NCI-H446 (cell line): ENCODE data around the gene CHL1.
A peak's percentile ranks its signal among the peaks of the same experiment; 100 is the strongest.

Experiments
- DNase-seq, 2 experiments: peaks; one replicate each; lab custom pipeline; 2025; lab: John Stamatoyannopoulos, UW

The CHL1 gene

DNA sequence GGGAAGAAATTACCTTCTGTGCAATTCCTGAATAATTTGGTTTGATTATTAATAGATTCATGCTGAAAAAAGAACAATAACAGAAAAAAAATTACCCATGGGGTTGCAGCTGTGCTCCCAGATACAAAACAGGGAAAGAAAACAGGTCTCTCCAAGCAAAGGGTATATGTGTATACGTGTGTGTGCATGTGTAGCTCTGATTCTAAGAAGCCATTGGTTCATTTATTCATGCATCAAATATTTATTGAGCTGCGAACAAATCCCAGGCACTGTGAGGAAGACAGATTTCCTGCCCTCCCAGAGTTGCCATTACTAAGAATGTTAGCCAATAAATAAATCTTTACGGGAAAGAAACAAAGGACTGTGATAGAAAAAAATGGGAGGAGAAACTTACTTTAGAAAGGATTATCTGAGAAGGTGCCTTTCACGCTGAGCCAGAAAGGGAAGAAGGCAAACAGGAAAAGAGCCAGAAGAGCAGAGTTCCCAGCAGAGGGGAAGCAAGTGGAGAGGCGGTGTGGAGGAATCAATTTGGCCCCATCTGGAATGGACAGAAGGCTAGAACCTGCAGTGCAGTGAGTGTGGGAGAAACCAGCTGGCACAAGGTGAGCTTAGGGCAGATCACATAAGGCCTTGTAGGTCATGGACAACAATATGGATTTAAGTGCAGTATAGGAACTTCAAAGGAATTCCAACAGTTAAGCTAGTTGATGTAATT lies 20.7 kb downstream of the CHL1 start:
- no peak for DNase-seq

DNA sequence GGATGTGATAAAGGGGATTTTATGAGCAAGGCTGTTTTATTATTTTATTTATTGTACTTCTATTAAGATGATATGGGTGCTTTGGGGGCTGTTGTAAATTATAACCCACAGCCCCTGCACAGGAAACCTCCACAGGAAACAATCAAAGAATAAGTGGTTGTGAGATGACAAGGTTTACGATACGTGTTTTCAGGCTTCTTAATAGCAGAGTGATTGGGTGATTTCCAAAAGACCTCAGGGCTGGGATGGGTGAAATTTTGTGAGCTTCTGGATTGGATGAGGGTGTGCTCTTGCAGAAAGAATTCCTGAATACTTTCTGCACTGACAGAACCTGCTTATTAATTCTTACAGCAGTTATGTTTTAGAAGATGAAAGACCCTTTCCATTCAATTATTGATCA lies 21.4 kb downstream of the CHL1 start:
- no peak for DNase-seq

- no peak for DNase-seq
Observed at GRCh38 chr3:228442-229182, 32.0 kb downstream of the CHL1 start.

DNA sequence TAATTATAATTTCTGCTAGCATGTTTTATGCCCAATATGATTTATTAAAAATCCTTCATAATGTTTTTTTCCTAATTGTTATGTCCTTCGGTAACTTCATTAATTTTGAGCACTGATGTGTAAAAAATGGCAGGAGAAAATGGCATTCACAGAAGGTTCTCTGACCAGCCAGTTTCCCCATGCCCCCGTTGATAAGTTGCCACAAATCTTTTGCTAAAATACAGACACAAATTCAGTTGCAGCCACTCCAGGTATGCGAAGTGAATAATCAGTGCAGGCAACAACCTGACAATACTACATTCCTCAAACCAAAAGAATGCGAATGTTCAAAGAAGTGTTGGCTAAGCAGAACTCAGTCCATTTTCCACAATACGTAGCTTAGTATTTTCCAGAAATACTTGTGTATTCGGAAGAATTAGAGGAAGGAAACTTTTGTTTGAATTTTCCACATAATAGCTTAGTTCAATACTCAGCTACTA lies 32.7 kb downstream of the CHL1 start:
- DNase-seq = no peak

DNA sequence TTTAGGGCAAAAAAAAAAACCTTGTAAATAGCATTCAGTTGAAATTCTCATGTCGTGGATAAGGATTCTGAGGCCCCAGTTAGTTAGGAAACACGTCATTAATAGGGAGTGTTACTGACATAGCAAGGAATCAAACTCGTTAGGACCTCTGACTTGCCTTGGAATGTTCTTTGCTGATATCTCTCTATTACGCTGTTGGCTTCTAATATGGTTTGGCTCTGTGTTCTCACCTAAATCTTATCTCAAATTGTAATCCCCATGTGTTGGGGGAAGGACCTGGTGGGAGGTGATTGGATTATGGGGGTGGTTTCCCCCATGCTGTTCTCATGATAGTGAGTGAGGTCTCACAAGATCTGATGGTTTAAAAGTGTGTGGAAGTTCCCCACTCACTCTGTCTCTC lies 40.3 kb downstream of the CHL1 start:
- DNase-seq = no peak

- DNase-seq = no peak
Observed at GRCh38 chr3:242602-243355, 46.2 kb downstream of the CHL1 start.

DNA sequence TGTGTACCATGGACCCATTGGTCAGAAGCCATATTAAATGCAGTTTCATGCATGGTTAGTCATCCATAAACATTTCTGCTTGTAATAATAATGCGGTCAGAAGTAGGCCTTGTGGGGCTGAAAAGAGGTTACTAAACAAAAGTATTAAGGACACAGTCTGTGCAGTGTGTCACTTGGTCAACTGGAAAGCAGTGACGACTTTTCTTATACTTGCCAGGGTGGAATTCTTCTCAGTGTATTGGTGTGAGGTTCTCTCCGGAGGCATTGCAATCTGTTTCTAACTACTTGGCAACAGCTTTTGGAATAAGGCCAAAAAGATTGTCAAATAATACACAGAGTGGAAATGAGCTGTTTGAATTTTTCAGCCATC lies 46.8 kb downstream of the CHL1 start:
- peak in 1 of 2 experiments; percentile 1 for DNase-seq

- no peak for DNase-seq
Observed at GRCh38 chr3:244041-244440, 47.5 kb downstream of the CHL1 start.

- no peak for DNase-seq
Observed at GRCh38 chr3:247916-248315, 51.4 kb downstream of the CHL1 start.

- no peak for DNase-seq
Observed at GRCh38 chr3:248864-249520, 52.4 kb downstream of the CHL1 start.

- DNase-seq = no peak
Observed at GRCh38 chr3:249587-250262, 53.2 kb downstream of the CHL1 start.

DNA sequence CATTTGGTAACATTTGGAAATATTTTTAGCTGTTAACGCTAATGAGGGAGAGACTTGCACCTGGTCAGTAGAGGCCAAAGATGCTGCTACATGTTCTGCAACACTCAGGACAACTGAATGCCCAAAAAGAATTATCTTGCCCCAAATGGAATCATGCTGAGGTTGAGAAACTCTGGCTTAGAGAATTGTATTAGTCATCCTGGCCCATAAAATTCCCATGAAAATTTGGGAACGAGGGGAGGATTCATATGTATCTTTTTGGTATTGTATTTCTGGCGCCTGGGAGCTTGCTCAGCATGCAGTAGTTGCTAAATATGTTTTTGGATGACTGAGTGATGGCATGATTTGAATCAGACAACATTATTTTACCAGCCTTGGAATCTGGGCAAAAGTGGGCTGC lies 59.9 kb downstream of the CHL1 start:
- no peak for DNase-seq

GRCh38 chr3:257826-258225 lies 61.3 kb downstream of the CHL1 start:
- no peak for DNase-seq

GRCh38 chr3:260898-261297 lies 64.3 kb downstream of the CHL1 start:
- DNase-seq = no peak

DNA sequence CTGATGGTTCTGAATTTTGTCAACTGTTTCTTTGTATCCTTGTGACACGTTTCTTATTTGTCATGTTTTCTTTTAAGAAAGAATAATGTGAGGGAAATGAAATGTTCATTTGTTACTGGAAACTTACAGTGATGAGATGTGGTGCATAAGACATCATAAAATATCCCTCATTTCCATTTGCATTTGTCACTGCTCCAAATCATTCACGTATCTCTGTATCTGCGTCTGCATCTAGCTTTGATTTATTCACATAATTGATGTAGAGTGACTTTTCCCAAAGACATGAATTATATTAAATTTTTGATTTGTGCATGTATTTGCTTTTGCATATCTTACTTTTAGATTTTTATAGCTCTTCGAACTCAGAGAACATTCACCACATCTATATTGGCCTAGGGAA lies 66.8 kb downstream of the CHL1 start:
- no peak for DNase-seq

GRCh38 chr3:264394-265156 lies 68.0 kb downstream of the CHL1 start:
- no peak for DNase-seq

DNA sequence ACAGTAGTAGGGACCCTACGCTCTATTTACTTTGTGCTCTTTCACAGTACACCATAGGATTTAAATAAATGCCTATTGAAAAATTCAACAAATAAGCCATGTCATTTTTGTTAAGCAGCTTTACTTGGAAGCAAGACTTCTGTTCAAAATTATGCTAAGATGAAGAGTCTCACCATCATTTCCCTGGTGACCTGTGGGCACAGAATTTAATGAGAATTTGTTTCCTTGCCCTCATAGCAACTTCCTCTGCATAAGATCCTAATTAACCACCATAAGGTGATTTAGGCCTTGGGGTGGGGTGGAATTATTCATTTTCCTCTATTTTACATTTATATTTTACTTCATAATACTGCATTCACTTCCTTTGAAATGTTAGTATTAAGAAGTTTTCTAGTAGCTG lies 70.5 kb downstream of the CHL1 start:
- DNase-seq = no peak

GRCh38 chr3:270688-271087 lies 74.1 kb downstream of the CHL1 start:
- DNase-seq = no peak

DNA sequence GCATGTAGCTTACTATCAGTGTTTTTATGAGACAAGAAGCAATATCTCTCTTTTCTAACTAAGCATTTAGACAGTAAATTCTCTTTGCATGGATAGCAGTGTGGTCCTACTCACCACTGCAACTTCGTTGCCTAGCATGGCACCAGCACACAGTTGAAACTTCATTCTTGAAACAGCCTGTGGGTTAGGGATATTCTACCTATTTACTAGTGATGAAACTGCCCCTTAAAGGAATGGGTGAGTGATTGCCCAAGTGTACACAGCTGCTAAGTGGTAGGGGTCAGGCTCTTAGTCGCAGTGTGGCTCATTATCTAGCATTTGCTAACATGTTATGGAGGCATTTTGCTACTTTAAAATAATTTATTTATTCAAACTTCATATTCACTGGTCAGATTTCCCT lies 78.4 kb downstream of the CHL1 start:
- no peak for DNase-seq

DNA sequence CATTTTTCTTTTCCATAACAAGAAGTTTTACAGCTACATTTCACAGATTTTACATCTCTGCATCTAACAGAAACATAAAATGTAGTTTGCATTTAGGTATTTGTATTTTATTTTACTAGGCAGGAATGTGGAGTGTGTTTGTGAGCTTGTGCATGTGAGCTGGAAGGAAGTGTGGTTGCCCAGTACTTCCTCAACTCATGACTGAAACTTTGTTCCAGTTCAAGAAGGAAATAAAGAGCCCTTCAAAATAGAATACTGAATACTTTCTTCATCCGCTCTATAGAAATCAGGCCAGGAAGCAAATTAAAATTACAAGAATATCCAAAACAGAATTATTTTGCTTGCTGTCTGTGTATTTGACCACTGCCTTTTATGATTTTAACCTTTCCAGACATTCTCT lies 81.3 kb downstream of the CHL1 start:
- no peak for DNase-seq
